H54 (cell line): ENCODE measurements around the gene ELL2.

Experiments used
- DNase-seq: peaks from one replicate; pipeline ENCODE4 v3.0.0; 2011; ENCODE audit warnings: low spot score, mixed read lengths; ENCODE audit not compliant: insufficient read length
- FAIRE-seq: peaks from 3 replicates; lab custom pipeline; 2011; peaks lifted over from hg19 to GRCh38; lab: Jason Lieb, UNC
- POLR2A ChIP-seq: IDR thresholded peaks from 2 replicates; pipeline ENCODE4 v1.6.1; 2011; ENCODE audit warnings: low read depth, mild to moderate bottlenecking, low read length

The ELL2 gene

DNA sequence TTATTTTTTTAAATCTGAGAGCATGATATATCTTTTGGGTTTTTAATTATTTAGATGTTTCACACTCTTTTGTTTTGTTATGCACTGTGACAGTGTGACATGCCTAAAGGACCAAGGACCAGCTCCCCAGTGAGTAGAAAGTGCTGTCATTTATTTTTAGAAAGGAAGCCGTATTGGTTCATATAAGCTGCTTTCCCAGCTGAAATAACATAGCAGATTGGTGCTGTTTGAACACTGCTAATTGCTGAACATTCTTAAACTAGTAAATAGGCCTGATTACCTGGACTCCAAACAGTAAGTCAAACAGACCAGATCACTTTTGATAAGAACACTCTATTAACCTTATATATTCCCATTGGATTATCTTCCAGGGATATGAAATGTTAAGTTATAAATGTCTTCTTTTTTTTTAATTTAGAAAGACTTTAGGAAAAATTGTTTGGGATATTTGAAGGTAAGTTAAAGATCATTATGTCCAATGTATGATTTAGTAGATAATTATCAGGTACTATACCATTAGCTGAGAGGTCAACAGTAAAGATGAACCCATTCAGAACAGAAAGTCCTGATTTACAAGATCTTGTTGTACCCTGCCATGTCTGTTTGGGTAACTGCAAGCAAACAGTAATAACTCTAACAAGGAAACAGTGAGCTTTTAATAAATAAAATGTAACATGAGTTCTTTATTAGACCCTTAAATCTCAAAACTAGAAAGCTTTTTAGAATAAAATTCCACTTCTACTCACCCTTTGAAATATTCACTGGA, 27.8 kb upstream of the ELL2 start:
- FAIRE-seq (no peak), DNase-seq (no peak)
- TF ChIP-seq POLR2A: no peak

GRCh38 chr5:95988877-95989276, 27.2 kb upstream of the ELL2 start:
- no peak for TF ChIP-seq POLR2A

GRCh38 chr5:95988094-95988493, 26.4 kb upstream of the ELL2 start:
- no peak for TF ChIP-seq POLR2A
- peak; percentile 23 for FAIRE-seq
- no peak for DNase-seq

More at GRCh38 chr5:95988877-95989276, 27.2 kb upstream of the ELL2 start:
- FAIRE-seq (no peak), DNase-seq (no peak)

- DNase-seq (no peak), FAIRE-seq (no peak)
- no peak for TF ChIP-seq POLR2A
These were observed 25.4 kb upstream of the ELL2 start for GRCh38 chr5:95986937-95987520.

GRCh38 chr5:95986001-95986400, 24.4 kb upstream of the ELL2 start:
- peak; percentile 77 for FAIRE-seq
- no peak for DNase-seq
- no peak for TF ChIP-seq POLR2A

- TF ChIP-seq POLR2A: no peak
- FAIRE-seq: no peak
These were observed 23.6 kb upstream of the ELL2 start for GRCh38 chr5:95985249-95985648.

GRCh38 chr5:95984287-95984938, 22.8 kb upstream of the ELL2 start:
- DNase-seq (no peak), FAIRE-seq (peak; percentile 85)

More at GRCh38 chr5:95985249-95985648, 23.6 kb upstream of the ELL2 start:
- no peak for DNase-seq

DNA sequence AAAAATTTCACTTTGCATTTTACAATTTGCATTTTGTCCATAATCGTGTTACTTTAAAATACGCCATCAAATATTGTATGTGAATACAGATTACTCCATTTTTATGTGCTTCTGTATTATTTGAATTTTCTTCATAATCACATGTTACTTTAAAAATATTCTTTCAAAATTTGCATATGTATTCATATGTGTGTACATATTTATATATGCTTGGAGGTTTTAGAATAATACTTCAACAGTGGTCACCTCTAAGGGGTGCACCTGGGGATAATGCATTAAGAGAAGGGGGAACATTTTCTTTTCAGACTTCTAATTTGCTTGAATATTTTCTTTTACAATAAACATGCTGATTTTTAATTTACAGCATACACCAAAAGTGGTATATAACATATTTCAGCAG, 21.9 kb upstream of the ELL2 start:
- DNase-seq (no peak), FAIRE-seq (no peak)
- no peak for TF ChIP-seq POLR2A

More at GRCh38 chr5:95984287-95984938, 22.8 kb upstream of the ELL2 start:
- TF ChIP-seq POLR2A: no peak

DNA sequence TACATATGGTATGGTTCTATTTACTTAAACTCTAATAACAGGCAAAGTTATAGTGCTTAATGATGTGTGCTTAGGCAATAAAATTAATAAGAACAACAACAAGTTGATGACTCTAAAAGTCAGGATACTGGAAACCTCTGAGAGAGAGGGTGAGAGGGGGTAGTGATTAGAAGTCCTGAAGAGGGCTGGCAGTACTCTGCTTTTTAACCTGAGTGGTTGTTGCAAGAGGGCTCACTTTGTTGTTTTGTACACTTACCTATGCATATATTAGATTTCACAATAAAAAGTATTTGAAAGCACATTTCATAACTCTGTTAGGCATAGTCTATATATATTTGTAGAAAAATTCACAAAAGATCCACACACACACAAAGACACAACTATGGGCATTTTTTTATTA, 21.4 kb upstream of the ELL2 start:
- no peak for FAIRE-seq
- DNase-seq: no peak

DNA sequence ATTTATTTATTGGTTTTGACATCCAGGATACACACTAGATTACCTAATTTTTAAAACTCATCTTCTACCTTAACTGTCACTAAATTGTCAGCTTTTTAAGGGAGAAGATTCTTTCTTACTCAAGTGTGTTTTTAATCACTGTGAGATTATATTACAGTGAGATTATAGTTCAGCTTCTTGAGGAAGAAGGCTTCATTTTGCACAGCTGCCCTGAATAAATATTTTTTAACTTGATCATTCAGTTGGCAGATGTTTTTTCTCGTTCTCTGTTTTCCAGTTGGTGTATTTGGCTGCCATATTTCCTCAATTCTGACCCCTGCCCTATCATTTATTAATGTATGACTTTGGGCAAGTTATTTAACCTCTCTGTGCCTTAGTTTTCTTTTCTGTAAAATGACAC, 15.0 kb upstream of the ELL2 start:
- no peak for TF ChIP-seq POLR2A
- FAIRE-seq (no peak), DNase-seq (no peak)

More for the DNA sequence above, 21.4 kb upstream of the ELL2 start:
- TF ChIP-seq POLR2A: no peak

GRCh38 chr5:95975703-95976102, 14.1 kb upstream of the ELL2 start:
- no peak for FAIRE-seq
- TF ChIP-seq POLR2A: no peak
- no peak for DNase-seq

DNA sequence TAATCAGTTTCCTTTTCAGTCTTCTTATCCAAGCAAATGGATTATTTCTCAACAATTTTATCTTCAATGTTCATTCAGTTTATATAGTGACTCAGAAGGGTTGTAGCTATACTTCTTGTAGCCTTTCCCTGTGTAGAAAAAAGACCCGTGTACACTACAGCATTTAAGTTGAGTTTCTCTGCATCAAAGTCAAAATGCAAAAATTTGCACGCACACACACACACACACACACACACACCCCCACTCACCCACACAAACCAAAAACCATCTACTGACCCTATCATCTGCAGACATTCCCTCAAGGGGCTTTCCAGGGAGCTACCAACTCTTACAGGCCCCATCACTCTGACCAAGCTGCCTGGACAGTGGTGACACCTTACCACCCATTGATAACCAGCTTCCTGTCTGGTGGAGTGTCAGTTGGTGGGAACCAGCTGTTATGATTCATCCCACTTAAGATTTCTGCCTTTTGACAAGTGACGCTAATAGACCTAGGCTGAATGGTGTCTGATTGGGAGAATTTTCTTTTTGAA, 12.2 kb upstream of the ELL2 start:
- no peak for TF ChIP-seq POLR2A
- peak; percentile 99 for FAIRE-seq
- no peak for DNase-seq

DNA sequence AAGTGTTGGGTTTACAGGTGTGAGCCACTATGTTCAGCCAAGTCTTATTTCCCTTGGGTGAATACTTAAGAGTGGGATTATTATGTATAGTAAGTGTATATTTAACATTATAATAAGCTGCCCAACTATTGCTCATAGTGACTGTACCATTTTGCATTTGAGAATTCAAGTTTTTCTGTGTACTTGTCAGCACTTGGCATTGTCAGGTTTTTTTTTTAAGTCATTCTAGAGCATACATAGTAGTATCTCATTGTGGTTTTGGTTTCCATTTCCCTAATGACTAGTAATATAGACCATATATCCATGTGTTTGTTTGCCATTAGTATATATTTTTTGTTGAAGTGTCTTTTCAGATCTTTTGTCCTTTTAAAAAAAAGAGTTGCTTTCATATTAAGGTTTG, 10.5 kb upstream of the ELL2 start:
- FAIRE-seq (no peak), DNase-seq (no peak)
- TF ChIP-seq POLR2A: no peak

DNA sequence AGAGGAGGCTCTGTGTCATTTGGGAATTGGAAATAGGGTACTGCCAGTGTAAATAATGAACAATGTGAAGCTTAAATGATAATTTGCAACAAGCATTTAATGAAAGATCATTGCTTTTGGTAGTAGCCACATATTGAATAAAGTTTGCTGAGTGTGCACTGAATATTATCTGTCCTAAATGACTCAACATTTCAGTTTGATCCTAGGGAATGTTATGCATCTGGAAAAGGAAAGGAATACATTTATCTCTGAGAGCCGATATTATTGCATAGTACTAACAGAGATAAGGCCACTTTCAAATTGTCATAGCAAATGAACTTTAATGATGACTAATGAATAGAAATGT, 8.7 kb upstream of the ELL2 start:
- FAIRE-seq (no peak), DNase-seq (no peak)
- no peak for TF ChIP-seq POLR2A
